DND-41 (cell line): Measurements from ENCODE around the gene TMTC2.

Experiments
- ATAC-seq: fragments of 200-7000 bp; cut with Tn5 transposase; 3 replicates; pipeline ENCODE4 v1.9.1; 2021; ENCODE audit warnings: low read depth; ENCODE audit not compliant: insufficient read depth
- DNase-seq: peaks from one replicate; pipeline ENCODE4 v3.0.0-alpha.2; 2020
- H2AFZ ChIP-seq: 2 replicates; pipeline ENCODE4 v1.6.0; 2012; ENCODE audit warnings: low read depth, low read length
- H3K27ac ChIP-seq: 2 replicates; pipeline ENCODE4 v1.5.1; 2012; ENCODE audit warnings: low read length, inconsistent platforms
- H3K27me3 ChIP-seq: fragments of 200-600 bp; sonication (generic); 2 replicates; pipeline ENCODE4 v1.6.0; 2012; ENCODE audit warnings: low read length, mild to moderate bottlenecking, inconsistent platforms; ENCODE audit not compliant: insufficient read depth, poor library complexity
- H3K36me3 ChIP-seq: 2 replicates; pipeline ENCODE4 v1.5.1; 2012; ENCODE audit warnings: low read length, inconsistent platforms; ENCODE audit not compliant: insufficient read depth
- H3K4me1 ChIP-seq: 2 replicates; pipeline ENCODE4 v1.5.1; 2012; ENCODE audit warnings: mild to moderate bottlenecking, low read length; ENCODE audit not compliant: insufficient read depth
- H3K4me2 ChIP-seq: 2 replicates; pipeline ENCODE4 v1.6.0; 2012; ENCODE audit warnings: mild to moderate bottlenecking, moderate library complexity, low read length, inconsistent platforms; ENCODE audit not compliant: insufficient read depth
- H3K4me3 ChIP-seq, 2 experiments: fragments of 200-600 bp in 1 of 2; shearing (Covaris generic) in 1 of 2; 2 replicates each; pipeline ENCODE4 v1.5.1; 2012 to 2016; ENCODE audit warnings: inconsistent platforms in 2 of 2, low read length in 2 of 2, mild to moderate bottlenecking in 2 of 2, low read depth in 1 of 2, moderate library complexity in 1 of 2
- H3K79me2 ChIP-seq: 2 replicates; pipeline ENCODE4 v1.6.0; 2012; ENCODE audit warnings: low read length, inconsistent platforms; ENCODE audit not compliant: insufficient read depth
- H3K9ac ChIP-seq: 2 replicates; pipeline ENCODE4 v1.6.0; 2012; ENCODE audit warnings: low read depth, mild to moderate bottlenecking, inconsistent platforms, low read length, moderate library complexity
- H3K9me3 ChIP-seq: 2 replicates; pipeline ENCODE4 v1.5.1; 2012; ENCODE audit warnings: low read length, moderate library complexity, mild to moderate bottlenecking, inconsistent platforms; ENCODE audit not compliant: insufficient read depth, severe bottlenecking
- H4K20me1 ChIP-seq: 2 replicates; pipeline ENCODE4 v1.6.0; 2012; ENCODE audit warnings: low read length; ENCODE audit not compliant: insufficient read depth
- CTCF ChIP-seq: IDR thresholded peaks from 2 replicates; pipeline ENCODE4 v1.5.1; 2012; ENCODE audit warnings: borderline replicate concordance, low read length, moderate library complexity, mild to moderate bottlenecking; ENCODE audit not compliant: poor library complexity, severe bottlenecking; ENCODE audit errors: extremely low read depth
- EZH2 ChIP-seq: IDR thresholded peaks from 3 replicates; pipeline ENCODE4 v1.6.1; 2012; ENCODE audit warnings: borderline replicate concordance, low read depth, mild to moderate bottlenecking, moderate library complexity, low read length, inconsistent platforms; ENCODE audit not compliant: severe bottlenecking

TMTC2 gene

GRCh38 chr12:82996168-82996812, 309.6 kb downstream of the TMTC2 start:
- no peak for TF ChIP-seq CTCF
- TF ChIP-seq EZH2 = no peak
- no peak overlapping the region for H2AFZ ChIP-seq
- no peak overlapping the region for H3K4me3 ChIP-seq
- no peak overlapping the region for H3K4me2 ChIP-seq
- no peak for DNase-seq
- no peak overlapping the region for H3K9ac ChIP-seq
- H3K27me3 ChIP-seq = no peaks in the 10 kb centered on the region
- H3K4me1 ChIP-seq = no peaks in the 10 kb centered on the region
- no peaks in the 10 kb centered on the region for H3K9me3 ChIP-seq
- no peak for ATAC-seq
- H4K20me1 ChIP-seq = no peaks in the 10 kb centered on the region
- H3K79me2 ChIP-seq = no peaks in the 10 kb centered on the region
- no peak overlapping the region for H3K27ac ChIP-seq
- H3K36me3 ChIP-seq = no peaks in the 10 kb centered on the region

- Histone ChIP-seq H2AFZ (no peak overlapping the region), H3K79me2 (no peaks in the 10 kb centered on the region), H3K27ac (no peak overlapping the region), H3K9ac (no peak overlapping the region), H3K27me3 (no peaks in the 10 kb centered on the region), H3K9me3 (no peaks in the 10 kb centered on the region), H3K4me3 (no peak overlapping the region), H3K4me2 (no peak overlapping the region), H3K36me3 (no peaks in the 10 kb centered on the region), H4K20me1 (no peaks in the 10 kb centered on the region), H3K4me1 (no peaks in the 10 kb centered on the region)
- TF ChIP-seq CTCF (no peak), EZH2 (no peak)
- ATAC-seq = no peak
- no peak for DNase-seq
Observed at GRCh38 chr12:82998509-82998908, 311.8 kb downstream of the TMTC2 start.

- Histone ChIP-seq H3K9me3 (no peaks in the 10 kb centered on the region), H3K4me2 (no peak overlapping the region), H3K79me2 (no peaks in the 10 kb centered on the region), H2AFZ (no peak overlapping the region), H3K27ac (no peak overlapping the region), H3K4me1 (no peaks in the 10 kb centered on the region), H3K9ac (no peak overlapping the region), H3K27me3 (no peaks in the 10 kb centered on the region), H3K4me3 (no peak overlapping the region), H4K20me1 (no peaks in the 10 kb centered on the region), H3K36me3 (no peaks in the 10 kb centered on the region)
- ATAC-seq (no peak), DNase-seq (no peak)
- TF ChIP-seq EZH2 = no peak
- TF ChIP-seq CTCF = no peak
Observed at GRCh38 chr12:83003026-83003425, 316.3 kb downstream of the TMTC2 start.
